Measurements from ENCODE around the gene CYB5R3.

DNA sequence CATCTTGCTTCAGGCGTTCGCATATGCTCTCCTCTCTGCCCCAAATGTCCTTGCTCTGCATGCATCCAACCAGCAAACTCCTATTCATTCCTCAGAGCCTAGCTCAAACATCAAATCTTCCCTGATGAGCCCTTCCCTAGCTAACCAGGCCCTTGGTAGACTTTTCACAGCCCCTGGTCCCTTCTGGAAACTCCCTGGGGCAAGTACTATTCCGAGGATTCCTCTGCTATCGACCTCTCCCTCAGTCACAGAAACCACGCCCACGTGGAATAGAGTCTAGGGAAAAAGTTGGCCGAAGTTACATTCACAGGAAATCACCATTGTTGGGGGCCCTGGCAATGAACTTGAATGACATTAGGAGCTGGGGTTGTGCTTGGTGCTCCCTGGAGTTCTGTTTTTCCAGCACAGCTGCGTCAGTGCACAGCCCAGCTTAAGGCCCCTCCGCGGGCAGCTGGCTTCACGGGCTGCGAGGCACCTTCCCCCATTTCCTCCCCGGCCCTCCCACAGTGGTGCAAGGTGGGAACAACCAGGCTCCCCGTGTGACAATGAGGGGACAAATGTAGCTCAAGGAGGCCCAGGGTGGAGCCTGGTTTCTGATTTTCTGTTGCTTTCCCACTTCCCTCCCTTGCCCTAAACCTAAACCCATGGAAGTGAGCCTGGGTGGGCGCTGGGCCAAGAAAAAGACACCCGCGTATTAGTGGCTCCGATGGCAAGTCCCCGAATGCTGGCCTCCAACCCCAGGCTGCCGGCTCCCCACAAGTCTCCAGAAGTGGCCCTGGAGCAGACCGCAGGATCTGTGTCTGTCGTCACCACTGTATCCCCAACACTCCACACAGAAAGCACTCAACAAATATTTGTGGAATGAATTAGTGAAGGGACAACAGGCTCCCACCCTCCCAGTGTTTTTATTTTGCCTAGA is 4.5 kb downstream of the CYB5R3 start:
- TF ChIP-seq CTCF (conservative IDR thresholded peaks at IDR 0.05 in 1 of 2, IDR thresholded peaks at IDR 0.05 in 1 of 2; ENCODE audit: low read depth in 1 of 2, low read length in 2 of 2) (no peak), EZH2 (IDR thresholded peaks at IDR 0.05; ENCODE audit: low read length, missing control alignments) (no peak)
